Kidney (tissue), 14 donors: ENCODE results near the gene NEMP1. TPM values are rescaled to one million over a fixed set of nuclear protein-coding genes. Genes with fewer than 3 reads are reported as not detected.

Source experiments
- DNase-seq, 5 donors: peaks; one replicate each; pipeline ENCODE4 v3.0.0-alpha.2; 2013 to 2020
- FAIRE-seq: peaks from 2 replicates; lab custom pipeline; 2012; peaks lifted over from hg19 to GRCh38; lab: Jason Lieb, UNC
- H3K27ac ChIP-seq, 2 donors: one replicate each; pipeline ENCODE4 v1.7.0; 2013; ENCODE audit warnings: low read depth in 2 of 2, low read length in 2 of 2, inconsistent platforms in 1 of 2
- H3K27me3 ChIP-seq: one replicate; pipeline ENCODE4 v1.7.1; 2013; ENCODE audit warnings: low read length, inconsistent platforms; ENCODE audit not compliant: control insufficient read depth, insufficient read depth
- H3K36me3 ChIP-seq, 3 donors: one replicate each; pipeline versions ENCODE4 v1.7.0 to v1.7.1; 2013; ENCODE audit warnings: low read length in 3 of 3, control low read depth in 1 of 3, inconsistent platforms in 1 of 3; ENCODE audit not compliant: insufficient read depth in 3 of 3, control insufficient read depth in 2 of 3
- H3K4me1 ChIP-seq, 3 donors: one replicate each; pipeline versions ENCODE4 v1.7.0 to v1.7.1; 2013; ENCODE audit warnings: low read length in 3 of 3, inconsistent platforms in 1 of 3, low read depth in 1 of 3; ENCODE audit not compliant: control insufficient read depth in 2 of 3, insufficient read depth in 2 of 3
- H3K4me3 ChIP-seq, 3 donors: one replicate each; pipeline versions ENCODE4 v1.7.0 to v1.8.1; 2013; ENCODE audit warnings: low read length in 3 of 3, control low read depth in 1 of 3, inconsistent platforms in 1 of 3
- H3K9ac ChIP-seq, 3 donors: one replicate each; pipeline versions ENCODE4 v1.7.0 to v1.7.1; 2013; ENCODE audit warnings: low read length in 3 of 3, control low read depth in 1 of 3, inconsistent platforms in 1 of 3
- H3K9me3 ChIP-seq, 3 donors: one replicate each; pipeline versions ENCODE4 v1.7.0 to v1.7.1; 2013; ENCODE audit warnings: low read length in 3 of 3, control low read depth in 1 of 3, inconsistent platforms in 1 of 3; ENCODE audit not compliant: control insufficient read depth in 2 of 3, insufficient read depth in 1 of 3
- intact Hi-C: fragments of 100-400 bp; cut with DNase I; formaldehyde crosslinking; loops from one replicate; pipeline ENCODE4 v1.11.1; 2022
- polyA plus RNA-seq: library from polyadenylated mRNA; stranded (reverse); fragments of 350-450 nt; fragmentation: Illumina TruSeq; extraction: RNeasy Lipid Tissue Mini Kit (QIAGEN cat#74804); gene quantifications from one replicate; pipeline ENCODE4 v1.2.3, GENCODE V29; 2014; ENCODE audit warnings: low read depth, low replicate concordance; ENCODE audit not compliant: insufficient read depth
- total RNA-seq: library from RNA; stranded (reverse); fragmentation: NEBNext Ultra II Directional; extraction: Animal tissue kit (Norgen Biotek cat#: 25700); gene quantifications from one replicate; pipeline ENCODE4 v1.2.1, GENCODE V29; 2021
- TF ChIP-seq, protein P1 (sequence below): IDR thresholded peaks from 3 replicates; pipeline ENCODE4 v1.5.1; 2012; ENCODE audit warnings: mild to moderate bottlenecking, moderate library complexity, borderline replicate concordance; ENCODE audit not compliant: insufficient read depth; ENCODE audit errors: extremely low read depth
- donor health status: control.
- donor health status: control.
- donor health status: control.
- donor health status: control.
- donor health status: control.
- donor health status: DM: yes; HTN: yes; CAD: no.
- donor health status: Normal renal cell carcinoma (clear cell type).

NEMP1 gene
- total and polyA plus RNA-seq, 2 donors from 2014 or later, result 2.1 to 10.3 TPM

DNA sequence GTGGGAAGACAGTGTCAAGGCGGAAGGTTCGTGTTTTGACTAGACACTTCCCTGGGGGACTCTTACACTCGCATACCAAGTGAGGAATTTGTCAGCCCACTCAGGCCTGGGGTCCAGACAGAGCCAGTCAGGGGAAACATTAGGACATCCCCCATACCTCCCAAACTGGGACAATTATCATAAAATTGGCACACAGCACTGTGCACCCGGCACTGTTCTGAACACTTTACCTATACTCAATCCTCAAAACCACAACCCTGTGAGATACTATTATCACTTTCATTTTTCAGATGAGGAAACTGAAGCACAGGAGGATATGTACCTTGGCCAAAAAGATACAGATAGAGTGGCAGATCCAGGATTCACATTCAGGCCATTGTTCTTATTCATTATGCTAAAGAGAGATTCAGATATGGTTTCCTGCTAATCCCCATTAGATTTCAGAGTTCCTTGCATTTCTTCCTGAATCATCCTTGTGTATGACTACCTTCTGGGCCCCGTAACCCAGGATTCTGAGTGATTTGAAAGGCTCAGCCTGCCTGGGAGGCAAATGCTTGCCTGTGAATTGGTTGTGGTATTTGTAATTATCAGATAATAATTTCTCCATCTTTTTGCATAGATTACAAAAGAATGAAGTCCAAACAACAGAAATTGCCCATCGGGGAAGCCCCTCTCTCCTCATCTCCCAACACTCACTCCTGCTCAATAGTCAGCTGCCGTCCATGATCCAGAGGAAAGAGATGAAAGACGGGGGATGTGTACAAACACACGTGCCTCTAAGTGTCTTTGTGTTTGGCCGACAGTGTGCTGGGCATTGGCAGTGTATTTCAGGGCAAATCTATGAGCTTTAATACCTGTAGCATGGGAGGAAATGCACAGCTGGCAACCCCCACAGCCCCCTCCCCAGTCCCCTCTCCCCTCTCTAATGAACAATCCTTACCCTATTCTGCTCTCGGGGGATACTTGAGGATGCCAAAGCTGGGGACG, 66.9 kb downstream of the NEMP1 start:
- Histone ChIP-seq H3K4me3 (no peak overlapping the region), H3K36me3 (no peaks in the 10 kb centered on the region), H3K27me3 (no peaks in the 10 kb centered on the region), H3K9me3 (no peaks in the 10 kb centered on the region), H3K9ac (no peak overlapping the region), H3K4me1 (peaks cover 0 to 4% (median 2%) of the 10 kb centered on the region in 3 donors), H3K27ac (no peak overlapping the region)
- TF ChIP-seq, protein P1, sequence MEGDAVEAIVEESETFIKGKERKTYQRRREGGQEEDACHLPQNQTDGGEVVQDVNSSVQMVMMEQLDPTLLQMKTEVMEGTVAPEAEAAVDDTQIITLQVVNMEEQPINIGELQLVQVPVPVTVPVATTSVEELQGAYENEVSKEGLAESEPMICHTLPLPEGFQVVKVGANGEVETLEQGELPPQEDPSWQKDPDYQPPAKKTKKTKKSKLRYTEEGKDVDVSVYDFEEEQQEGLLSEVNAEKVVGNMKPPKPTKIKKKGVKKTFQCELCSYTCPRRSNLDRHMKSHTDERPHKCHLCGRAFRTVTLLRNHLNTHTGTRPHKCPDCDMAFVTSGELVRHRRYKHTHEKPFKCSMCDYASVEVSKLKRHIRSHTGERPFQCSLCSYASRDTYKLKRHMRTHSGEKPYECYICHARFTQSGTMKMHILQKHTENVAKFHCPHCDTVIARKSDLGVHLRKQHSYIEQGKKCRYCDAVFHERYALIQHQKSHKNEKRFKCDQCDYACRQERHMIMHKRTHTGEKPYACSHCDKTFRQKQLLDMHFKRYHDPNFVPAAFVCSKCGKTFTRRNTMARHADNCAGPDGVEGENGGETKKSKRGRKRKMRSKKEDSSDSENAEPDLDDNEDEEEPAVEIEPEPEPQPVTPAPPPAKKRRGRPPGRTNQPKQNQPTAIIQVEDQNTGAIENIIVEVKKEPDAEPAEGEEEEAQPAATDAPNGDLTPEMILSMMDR, result no peak
- FAIRE-seq (no peak), DNase-seq (no peak)
- intact Hi-C loops, result no loop called here

DNA sequence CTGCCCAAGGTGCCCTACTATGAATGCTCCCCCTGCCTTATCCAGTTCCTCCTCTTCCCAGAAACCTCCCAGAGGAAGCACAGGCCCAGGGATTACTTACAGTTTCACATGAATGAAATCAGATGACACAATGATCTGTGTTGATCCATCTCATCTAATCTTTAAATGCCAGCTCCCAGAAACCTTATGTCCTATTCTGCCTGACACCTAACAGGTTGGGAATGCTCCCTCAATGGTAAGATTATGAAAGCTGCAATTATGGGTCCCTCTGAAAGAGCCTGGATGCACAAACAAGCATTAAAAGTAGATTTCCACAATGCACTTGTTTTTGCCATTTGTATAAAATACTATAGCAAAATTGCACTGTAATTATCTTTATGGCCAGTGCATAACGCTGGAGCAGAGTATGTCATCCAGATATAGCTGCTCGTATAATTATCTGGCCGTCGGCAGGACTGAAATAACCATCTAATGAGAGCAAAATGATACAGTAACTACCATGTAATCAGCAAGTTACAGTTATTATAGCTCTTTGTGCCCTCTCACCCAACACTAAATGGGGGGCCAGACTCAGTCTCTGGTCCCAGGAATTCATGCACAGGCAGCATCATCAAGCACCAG, 67.9 kb downstream of the NEMP1 start:
- Histone ChIP-seq H3K27me3 (no peaks in the 10 kb centered on the region), H3K9ac (no peak overlapping the region), H3K4me3 (no peak overlapping the region), H3K36me3 (no peaks in the 10 kb centered on the region), H3K27ac (no peak overlapping the region), H3K9me3 (no peaks in the 10 kb centered on the region), H3K4me1 (peaks cover 0 to 5% (median 4%) of the 10 kb centered on the region in 3 donors)
- DNase-seq (no peak), FAIRE-seq (no peak)
- TF ChIP-seq, protein P1, result no peak
- intact Hi-C loops, result no loop called here

DNA sequence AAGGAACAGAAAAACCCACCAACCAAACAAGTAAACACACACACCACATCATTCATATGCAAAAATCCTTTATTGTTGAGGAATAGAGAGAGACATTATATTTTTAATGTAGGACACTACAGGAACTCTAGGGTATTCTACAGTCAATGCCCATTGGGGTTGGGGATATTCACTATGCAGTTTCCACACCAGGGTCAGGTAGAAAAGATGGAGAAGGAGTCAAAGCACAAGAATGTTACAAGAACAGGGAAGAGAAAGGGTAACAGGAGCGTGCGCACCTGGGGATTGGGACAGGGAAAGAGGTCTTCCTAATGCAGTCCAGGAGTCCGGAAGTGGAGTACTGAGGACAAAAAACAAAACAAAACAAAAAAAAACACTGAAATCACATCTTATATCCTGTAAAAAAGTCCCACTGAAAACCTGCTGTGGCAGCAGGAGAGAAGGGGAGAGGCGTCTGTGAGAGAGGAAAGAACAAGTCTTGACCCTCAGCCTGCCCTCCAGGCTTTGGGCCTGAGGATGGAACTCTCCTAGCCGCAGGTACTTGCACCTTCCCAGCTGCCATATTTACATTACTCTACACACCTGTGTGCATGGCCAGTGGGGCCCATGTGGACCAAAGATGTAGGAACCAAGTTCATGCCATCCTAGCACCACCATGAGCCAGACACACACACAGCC, 68.5 kb downstream of the NEMP1 start:
- no peaks in the 10 kb centered on the region for H3K27me3 ChIP-seq
- peaks cover 0 to 9% (median 6%) of the 10 kb centered on the region in 3 donors for H3K4me1 ChIP-seq
- no peak overlapping the region for H3K4me3 ChIP-seq
- intact Hi-C loops, result no loop called here
- no peak for DNase-seq
- H3K36me3 ChIP-seq, result no peaks in the 10 kb centered on the region
- TF ChIP-seq, protein P1, result no peak
- H3K27ac ChIP-seq, result no peak overlapping the region
- no peaks in the 10 kb centered on the region for H3K9me3 ChIP-seq
- FAIRE-seq, result no peak
- H3K9ac ChIP-seq, result no peak overlapping the region
